ENCODE results near the gene TMEM253. TPM values are rescaled to one million over a fixed set of nuclear protein-coding genes. Genes with fewer than 3 reads are reported as not detected.

TMEM253 gene
- total and polyA plus RNA-seq, 2 experiments from 2014 or later: 0.59 to 0.95 TPM

- TF ChIP-seq CREB1 (CRISPR knock-in tag; IDR thresholded peaks at IDR 0.05; ENCODE audit: low read depth) (no peak), CTCF (conservative IDR thresholded peaks at IDR 0.05; ENCODE audit: low read depth in 2 of 2) (no peak), ZNF114 (CRISPR knock-in tag; IDR thresholded peaks at IDR 0.05) (no peak), NANOG (IDR thresholded peaks at IDR 0.05; ENCODE audit: borderline replicate concordance) (no peak), EZH2phosphoT487 (IDR thresholded peaks at IDR 0.05; ENCODE audit: unreplicated experiment) (no peak), ZNF462 (CRISPR knock-in tag; IDR thresholded peaks at IDR 0.05) (no peak), ETS1 (IDR thresholded peaks at IDR 0.05) (no peak), STAT1 (IDR thresholded peaks at IDR 0.05; ENCODE audit: unreplicated experiment) (no peak), ZNF331 (CRISPR knock-in tag; IDR thresholded peaks at IDR 0.05; ENCODE audit: low read depth) (no peak), POLR2AphosphoS5 (IDR thresholded peaks at IDR 0.05; ENCODE audit: low read depth) (no peak), JUNB (IDR thresholded peaks at IDR 0.05; ENCODE audit: unreplicated experiment) (no peak), EZH2 (IDR thresholded peaks at IDR 0.05; ENCODE audit: low read depth, unreplicated experiment) (no peak)
- TF ChIP-seq, protein P1, sequence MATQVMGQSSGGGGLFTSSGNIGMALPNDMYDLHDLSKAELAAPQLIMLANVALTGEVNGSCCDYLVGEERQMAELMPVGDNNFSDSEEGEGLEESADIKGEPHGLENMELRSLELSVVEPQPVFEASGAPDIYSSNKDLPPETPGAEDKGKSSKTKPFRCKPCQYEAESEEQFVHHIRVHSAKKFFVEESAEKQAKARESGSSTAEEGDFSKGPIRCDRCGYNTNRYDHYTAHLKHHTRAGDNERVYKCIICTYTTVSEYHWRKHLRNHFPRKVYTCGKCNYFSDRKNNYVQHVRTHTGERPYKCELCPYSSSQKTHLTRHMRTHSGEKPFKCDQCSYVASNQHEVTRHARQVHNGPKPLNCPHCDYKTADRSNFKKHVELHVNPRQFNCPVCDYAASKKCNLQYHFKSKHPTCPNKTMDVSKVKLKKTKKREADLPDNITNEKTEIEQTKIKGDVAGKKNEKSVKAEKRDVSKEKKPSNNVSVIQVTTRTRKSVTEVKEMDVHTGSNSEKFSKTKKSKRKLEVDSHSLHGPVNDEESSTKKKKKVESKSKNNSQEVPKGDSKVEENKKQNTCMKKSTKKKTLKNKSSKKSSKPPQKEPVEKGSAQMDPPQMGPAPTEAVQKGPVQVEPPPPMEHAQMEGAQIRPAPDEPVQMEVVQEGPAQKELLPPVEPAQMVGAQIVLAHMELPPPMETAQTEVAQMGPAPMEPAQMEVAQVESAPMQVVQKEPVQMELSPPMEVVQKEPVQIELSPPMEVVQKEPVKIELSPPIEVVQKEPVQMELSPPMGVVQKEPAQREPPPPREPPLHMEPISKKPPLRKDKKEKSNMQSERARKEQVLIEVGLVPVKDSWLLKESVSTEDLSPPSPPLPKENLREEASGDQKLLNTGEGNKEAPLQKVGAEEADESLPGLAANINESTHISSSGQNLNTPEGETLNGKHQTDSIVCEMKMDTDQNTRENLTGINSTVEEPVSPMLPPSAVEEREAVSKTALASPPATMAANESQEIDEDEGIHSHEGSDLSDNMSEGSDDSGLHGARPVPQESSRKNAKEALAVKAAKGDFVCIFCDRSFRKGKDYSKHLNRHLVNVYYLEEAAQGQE (IDR thresholded peaks at IDR 0.05; ENCODE audit: unreplicated experiment): no peak
- no peaks in the 10 kb centered on the region for H3K36me3 Mint-ChIP-seq (ENCODE audit: low read depth)
- no peak overlapping the region for H3K4me3 ChIP-seq
- H3K79me2 ChIP-seq (replicated peaks; ENCODE audit: insufficient read depth): no peaks in the 10 kb centered on the region
- no peak overlapping the region for H3K4me3 Mint-ChIP-seq
- H3K27me3 Mint-ChIP-seq (ENCODE audit: insufficient read depth, low read depth, poor library complexity): peaks cover 5% of the 10 kb centered on the region
- H3K27me3 ChIP-seq (ENCODE audit: insufficient read depth): no peaks in the 10 kb centered on the region
- no peaks in the 10 kb centered on the region for H3K36me3 ChIP-seq (ENCODE audit: insufficient read depth)
- H3K27ac ChIP-seq (ENCODE audit: low read depth): no peak overlapping the region
- ATAC-seq: peak; percentile 70
- peaks cover 10% of the 10 kb centered on the region; the same call in 2 of the 3 replicates for H3K4me1 Mint-ChIP-seq
- no peaks in the 10 kb centered on the region for H3F3A ChIP-seq (replicated peaks; ENCODE audit: low read depth)
- H3K9me3 Mint-ChIP-seq: no peaks in the 10 kb centered on the region
- H3K9me2 ChIP-seq (ENCODE audit: insufficient read depth): no peaks in the 10 kb centered on the region
- H3K4me2 ChIP-seq: no peak overlapping the region
- DNase-seq (ENCODE audit: low spot score): peak; percentile 27
- peaks cover 6% of the 10 kb centered on the region; the same call in 1 of the 2 replicates for H3K4me1 ChIP-seq (ENCODE audit: insufficient read depth)
- H3K27ac Mint-ChIP-seq: no peak overlapping the region
- no peaks in the 10 kb centered on the region for H4K20me1 ChIP-seq (replicated peaks; ENCODE audit: insufficient read depth)
- no peak overlapping the region for H2AFZ ChIP-seq
Observed at GRCh38 chr14:21054123-21054767, 46.6 kb upstream of the TMEM253 start.

Data from GM23338 (cell line).